Left ventricle myocardium inferior (tissue), 1 donor: ENCODE measurements around the gene POU2F1. TPM values are rescaled to one million over a fixed set of nuclear protein-coding genes. Genes with fewer than 3 reads are reported as not detected.

Source experiments
- DNase-seq: peaks from one replicate; pipeline ENCODE4 v3.0.0-alpha.2; 2020
- H3K27ac ChIP-seq: fragments of 200-600 bp; replicated peaks from 2 replicates; pipeline ENCODE4 v1.8.0; 2021
- H3K27me3 ChIP-seq: fragments of 200-600 bp; 2 replicates; pipeline ENCODE4 v1.8.0; 2021; ENCODE audit warnings: low read depth
- H3K36me3 ChIP-seq: fragments of 200-600 bp; 2 replicates; pipeline ENCODE4 v1.8.0; 2021
- H3K4me1 ChIP-seq: fragments of 200-600 bp; 2 replicates; pipeline ENCODE4 v1.8.0; 2021
- H3K4me3 ChIP-seq: fragments of 200-600 bp; 2 replicates; pipeline ENCODE4 v1.8.0; 2021; ENCODE audit warnings: mild to moderate bottlenecking, moderate library complexity
- H3K9me3 ChIP-seq: fragments of 200-600 bp; replicated peaks from 2 replicates; pipeline ENCODE4 v1.8.0; 2021
- CTCF ChIP-seq: fragments of 200-600 bp; IDR thresholded peaks from 2 replicates; pipeline ENCODE4 v1.8.0; 2021; ENCODE audit warnings: antibody characterized with exemption, mild to moderate bottlenecking, borderline replicate concordance
- intact Hi-C: fragments of 100-400 bp; cut with micrococcal nuclease; formaldehyde crosslinking; loops from one replicate; pipeline ENCODE4 v1.11.0; 2022
- total RNA-seq: library from RNA; stranded (reverse); fragmentation: NEBNext Ultra II Directional; extraction: Animal tissue kit (Norgen Biotek cat#: 25700); gene quantifications from one replicate; pipeline ENCODE4 v1.2.1, GENCODE V29; 2021
- donor health status: DM: no; HTN: yes; CAD: no; lungs with severe emphysema.

The POU2F1 gene
- total RNA-seq, 1 donor from 2014 or later: 7.5 TPM

DNA sequence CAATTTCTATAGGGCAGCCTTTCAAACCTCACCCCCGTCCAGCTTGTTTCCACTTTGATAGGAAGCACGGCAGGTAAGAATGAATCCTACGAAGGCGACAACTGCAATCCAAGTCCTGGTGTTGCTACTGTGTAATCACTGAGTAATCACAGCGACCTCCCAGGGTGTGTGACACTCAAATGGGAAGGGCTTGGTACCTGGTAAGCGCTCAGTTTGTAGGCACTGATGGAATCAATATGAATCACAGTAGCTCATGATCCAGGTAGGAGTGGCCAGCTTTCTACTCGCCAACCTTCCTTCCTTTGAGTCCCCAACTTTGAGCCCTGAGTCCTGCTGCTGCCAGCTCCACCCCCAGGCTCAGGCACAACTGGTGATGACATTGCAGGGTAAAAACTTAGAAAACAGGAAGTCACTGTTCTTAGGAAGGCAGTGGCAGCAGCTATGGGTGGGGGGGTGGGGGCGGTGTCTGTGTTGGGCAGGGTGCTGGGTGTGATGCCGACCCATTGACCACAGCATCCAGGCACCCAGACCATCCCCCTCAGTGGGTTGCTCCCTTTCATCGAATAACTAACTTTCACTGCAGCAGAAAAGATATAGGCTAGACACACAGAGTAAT lies 226.9 kb downstream of the POU2F1 start:
- intact Hi-C loops: no loop called here
- TF ChIP-seq CTCF: no peak
- Histone ChIP-seq H3K9me3 (no peaks in the 10 kb centered on the region), H3K27me3 (peaks cover 26% of the 10 kb centered on the region), H3K4me1 (no peaks in the 10 kb centered on the region), H3K4me3 (no peak overlapping the region), H3K27ac (no peak overlapping the region), H3K36me3 (no peaks in the 10 kb centered on the region)
- DNase-seq: no peak

DNA sequence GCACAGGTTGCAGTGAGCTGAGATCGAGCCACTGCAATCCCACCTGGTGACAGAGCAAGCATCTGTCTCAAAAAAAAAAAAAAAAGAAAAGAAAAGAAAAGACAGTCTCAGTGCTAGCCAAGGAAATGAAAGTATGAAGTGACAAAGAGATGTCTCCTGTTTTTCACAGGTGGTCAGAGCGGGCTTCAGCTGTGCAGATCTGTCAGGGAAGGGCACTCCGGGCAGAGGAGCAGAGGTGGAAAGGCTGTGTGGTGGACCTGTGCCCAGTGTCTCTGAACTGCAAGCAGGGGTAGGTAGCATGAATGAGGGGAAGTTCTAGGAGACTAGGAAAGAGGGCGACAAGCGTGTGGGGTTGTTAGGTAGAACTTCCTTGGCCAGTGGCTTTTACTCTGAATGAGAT lies 230.2 kb downstream of the POU2F1 start:
- Histone ChIP-seq H3K4me1 (peaks cover 19% of the 10 kb centered on the region), H3K27ac (no peak overlapping the region), H3K36me3 (no peaks in the 10 kb centered on the region), H3K4me3 (no peak overlapping the region), H3K27me3 (peaks cover 24% of the 10 kb centered on the region), H3K9me3 (no peaks in the 10 kb centered on the region)
- TF ChIP-seq CTCF: no peak
- intact Hi-C loops: no loop called here
- no peak for DNase-seq

- Histone ChIP-seq H3K4me1 (peaks cover 28% of the 10 kb centered on the region), H3K4me3 (no peak overlapping the region), H3K36me3 (no peaks in the 10 kb centered on the region), H3K27me3 (peaks cover 17% of the 10 kb centered on the region), H3K9me3 (no peaks in the 10 kb centered on the region), H3K27ac (no peak overlapping the region)
- intact Hi-C loops: no loop called here
- DNase-seq: no peak
- no peak for TF ChIP-seq CTCF
These were observed 231.8 kb downstream of the POU2F1 start for GRCh38 chr1:167452483-167452882.

- Histone ChIP-seq H3K9me3 (no peaks in the 10 kb centered on the region), H3K4me3 (no peak overlapping the region), H3K27ac (no peak overlapping the region), H3K36me3 (no peaks in the 10 kb centered on the region), H3K4me1 (peaks cover 28% of the 10 kb centered on the region), H3K27me3 (peaks cover 17% of the 10 kb centered on the region)
- intact Hi-C loops: no loop called here
- DNase-seq: no peak
- TF ChIP-seq CTCF: no peak
These were observed 232.4 kb downstream of the POU2F1 start for GRCh38 chr1:167453123-167453522.

DNA sequence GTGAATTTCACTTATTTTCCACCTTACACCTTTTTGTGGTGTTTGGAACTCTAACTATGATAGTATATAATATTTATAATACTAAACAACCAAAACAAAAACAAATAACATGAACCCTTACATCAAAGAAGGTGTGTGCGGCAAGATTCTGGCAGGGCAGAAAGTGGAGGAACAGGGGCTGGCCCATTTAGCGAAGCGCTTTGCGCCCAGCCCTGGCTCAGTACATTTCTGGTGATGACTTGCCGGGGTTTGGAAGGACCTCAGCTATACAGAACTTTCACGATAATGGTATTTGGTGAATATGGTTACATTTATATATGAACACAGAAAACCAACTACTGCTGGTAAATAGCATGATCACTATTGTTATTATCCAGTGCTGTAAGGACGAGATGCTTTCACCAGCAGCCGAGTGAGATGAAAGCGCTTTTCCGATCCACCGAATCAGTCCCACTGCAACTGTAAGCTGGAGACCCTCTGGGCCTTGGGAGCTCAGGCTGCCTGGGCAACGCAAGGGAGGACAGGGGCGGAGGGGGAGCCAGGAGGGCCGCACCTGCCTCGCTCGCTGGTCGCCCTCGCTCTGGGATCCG lies 233.7 kb downstream of the POU2F1 start:
- Histone ChIP-seq H3K4me1 (peaks cover 28% of the 10 kb centered on the region), H3K27me3 (peaks cover 14% of the 10 kb centered on the region), H3K4me3 (peak overlapping the region; percentile 92), H3K36me3 (no peaks in the 10 kb centered on the region), H3K9me3 (no peaks in the 10 kb centered on the region), H3K27ac (peak overlapping the region; percentile 92)
- no peak for TF ChIP-seq CTCF
- intact Hi-C loops: no loop called here
- DNase-seq: no peak
